ENCODE results near the gene SLAMF6. TPM values are rescaled to one million over a fixed set of nuclear protein-coding genes. Genes with fewer than 3 reads are reported as not detected.

The SLAMF6 gene
- total and polyA plus RNA-seq, 4 donors, result 0.10 to 0.14 (median 0.11) TPM; not detected in 1

GRCh38 chr1:160460214-160460642 lies 62.8 kb downstream of the SLAMF6 start:
- no peaks in the 10 kb centered on the region for H3K4me1 ChIP-seq (ENCODE audit: control insufficient read depth, insufficient read depth, low read length)
- no CpG with 5 or more reads among the region's 5 CpGs for WGBS (ENCODE audit: insufficient coverage)
- H3K36me3 ChIP-seq (ENCODE audit: control insufficient read depth, insufficient read depth, low read length), result no peaks in the 10 kb centered on the region
- no peak for DNase-seq (ENCODE audit: low read depth in 4 of 6, low spot score in 6 of 6)
- H3K27me3 ChIP-seq (ENCODE audit: control insufficient read depth, insufficient read depth, low read length), result no peaks in the 10 kb centered on the region
- H3K4me3 ChIP-seq (ENCODE audit: low read depth, low read length), result no peak overlapping the region
- H3K9me3 ChIP-seq (ENCODE audit: control insufficient read depth, insufficient read depth, low read length), result no peaks in the 10 kb centered on the region
- no peak overlapping the region for H3K27ac ChIP-seq (ENCODE audit: low read depth, low read length)

GRCh38 chr1:160459687-160460086 lies 63.4 kb downstream of the SLAMF6 start:
- no CpG with 5 or more reads among the region's 2 CpGs for WGBS (ENCODE audit: insufficient coverage)
- H3K4me3 ChIP-seq (ENCODE audit: low read depth, low read length), result no peak overlapping the region
- no peak overlapping the region for H3K27ac ChIP-seq (ENCODE audit: low read depth, low read length)
- no peaks in the 10 kb centered on the region for H3K9me3 ChIP-seq (ENCODE audit: control insufficient read depth, insufficient read depth, low read length)
- no peaks in the 10 kb centered on the region for H3K36me3 ChIP-seq (ENCODE audit: control insufficient read depth, insufficient read depth, low read length)
- no peak for DNase-seq (ENCODE audit: low read depth in 4 of 6, low spot score in 6 of 6)
- no peaks in the 10 kb centered on the region for H3K27me3 ChIP-seq (ENCODE audit: control insufficient read depth, insufficient read depth, low read length)
- no peaks in the 10 kb centered on the region for H3K4me1 ChIP-seq (ENCODE audit: control insufficient read depth, insufficient read depth, low read length)

DNA sequence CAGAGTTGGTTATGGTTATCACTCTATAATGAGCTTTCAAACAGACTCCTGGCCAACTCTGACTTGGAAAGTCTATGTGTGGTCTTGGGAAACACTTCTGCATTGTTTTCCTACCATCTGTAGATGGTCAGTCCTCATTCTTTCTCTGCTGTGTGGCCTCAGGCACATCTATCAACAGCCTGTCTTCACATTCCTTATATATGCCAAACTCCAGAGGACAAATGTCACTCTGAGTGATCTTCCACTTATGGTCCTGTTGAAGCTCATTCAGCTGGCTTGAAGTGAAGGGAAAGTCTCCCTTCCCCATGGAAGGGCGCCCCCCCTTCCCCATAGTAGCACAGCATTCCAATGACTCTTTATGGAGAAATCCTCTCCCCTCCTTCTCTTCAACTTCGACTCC lies 64.0 kb downstream of the SLAMF6 start:
- Histone ChIP-seq H3K4me3 (ENCODE audit: low read depth, low read length) (no peak overlapping the region), H3K9me3 (ENCODE audit: control insufficient read depth, insufficient read depth, low read length) (no peaks in the 10 kb centered on the region), H3K4me1 (ENCODE audit: control insufficient read depth, insufficient read depth, low read length) (no peaks in the 10 kb centered on the region), H3K27ac (ENCODE audit: low read depth, low read length) (no peak overlapping the region), H3K27me3 (ENCODE audit: control insufficient read depth, insufficient read depth, low read length) (no peaks in the 10 kb centered on the region), H3K36me3 (ENCODE audit: control insufficient read depth, insufficient read depth, low read length) (no peaks in the 10 kb centered on the region)
- no peak for DNase-seq (ENCODE audit: low read depth in 4 of 6, low spot score in 6 of 6)
- no CpG with 5 or more reads among the region's 2 CpGs for WGBS (ENCODE audit: insufficient coverage)

- Histone ChIP-seq H3K27ac (ENCODE audit: low read depth, low read length) (no peak overlapping the region), H3K27me3 (ENCODE audit: control insufficient read depth, insufficient read depth, low read length) (no peaks in the 10 kb centered on the region), H3K36me3 (ENCODE audit: control insufficient read depth, insufficient read depth, low read length) (no peaks in the 10 kb centered on the region), H3K9me3 (ENCODE audit: control insufficient read depth, insufficient read depth, low read length) (no peaks in the 10 kb centered on the region), H3K4me3 (ENCODE audit: low read depth, low read length) (no peak overlapping the region), H3K4me1 (ENCODE audit: control insufficient read depth, insufficient read depth, low read length) (no peaks in the 10 kb centered on the region)
- no peak for DNase-seq (ENCODE audit: low read depth in 4 of 6, low spot score in 6 of 6)
- WGBS (ENCODE audit: insufficient coverage), result no CpG with 5 or more reads among the region's 1 CpG
Observed at GRCh38 chr1:160455153-160455517, 67.9 kb downstream of the SLAMF6 start.

DNA sequence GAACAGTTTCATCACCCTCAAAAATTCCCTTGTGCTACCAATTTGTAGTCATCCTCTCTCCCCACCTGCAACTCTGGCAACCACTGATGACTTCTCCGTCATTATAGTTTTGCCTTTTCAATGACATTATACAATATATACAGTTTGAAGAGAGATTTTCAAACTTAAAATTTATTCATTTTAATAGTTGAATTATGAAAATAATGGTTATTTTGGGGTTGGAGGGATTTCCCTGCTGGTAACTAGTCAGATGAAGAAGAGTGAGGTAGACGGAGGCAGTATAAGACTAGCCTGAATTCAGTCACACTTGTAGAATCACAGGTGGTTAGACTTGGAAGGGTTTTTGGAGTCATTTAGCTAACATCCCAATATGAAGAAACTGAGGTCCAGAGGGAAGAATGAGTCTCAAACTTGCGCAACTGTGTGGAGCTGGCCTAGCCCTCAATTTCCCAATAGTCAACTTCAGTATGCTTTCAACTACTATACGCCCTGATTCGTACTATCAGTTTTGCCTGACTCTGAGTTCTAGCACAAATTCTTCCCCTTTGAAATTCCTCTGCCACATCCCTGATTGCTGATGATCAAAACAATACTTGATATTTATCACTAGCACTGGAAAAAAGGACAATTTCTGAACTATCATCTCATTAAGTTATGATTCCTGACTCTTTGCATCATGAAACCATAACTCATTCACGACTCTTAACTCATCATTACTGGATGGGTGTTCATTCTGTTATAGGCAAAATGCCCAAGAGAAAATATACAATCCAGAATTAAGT lies 68.5 kb downstream of the SLAMF6 start:
- Histone ChIP-seq H3K36me3 (ENCODE audit: control insufficient read depth, insufficient read depth, low read length) (no peaks in the 10 kb centered on the region), H3K27ac (ENCODE audit: low read depth, low read length) (no peak overlapping the region), H3K4me3 (ENCODE audit: low read depth, low read length) (no peak overlapping the region), H3K9me3 (ENCODE audit: control insufficient read depth, insufficient read depth, low read length) (no peaks in the 10 kb centered on the region), H3K27me3 (ENCODE audit: control insufficient read depth, insufficient read depth, low read length) (no peaks in the 10 kb centered on the region), H3K4me1 (ENCODE audit: control insufficient read depth, insufficient read depth, low read length) (no peaks in the 10 kb centered on the region)
- no peak for DNase-seq (ENCODE audit: low read depth in 4 of 6, low spot score in 6 of 6)
- 93% methylated on average over 4 of the region's 6 CpGs for WGBS (ENCODE audit: insufficient coverage)

GRCh38 chr1:160453443-160453842 lies 69.6 kb downstream of the SLAMF6 start:
- Histone ChIP-seq H3K27ac (ENCODE audit: low read depth, low read length) (no peak overlapping the region), H3K36me3 (ENCODE audit: control insufficient read depth, insufficient read depth, low read length) (no peaks in the 10 kb centered on the region), H3K4me1 (ENCODE audit: control insufficient read depth, insufficient read depth, low read length) (no peaks in the 10 kb centered on the region), H3K9me3 (ENCODE audit: control insufficient read depth, insufficient read depth, low read length) (no peaks in the 10 kb centered on the region), H3K4me3 (ENCODE audit: low read depth, low read length) (no peak overlapping the region), H3K27me3 (ENCODE audit: control insufficient read depth, insufficient read depth, low read length) (no peaks in the 10 kb centered on the region)
- no peak for DNase-seq (ENCODE audit: low read depth in 4 of 6, low spot score in 6 of 6)
- 91% methylated on average over 4 of the region's 7 CpGs for WGBS (ENCODE audit: insufficient coverage)

- no CpG with 5 or more reads among the region's 1 CpG for WGBS (ENCODE audit: insufficient coverage)
- Histone ChIP-seq H3K36me3 (ENCODE audit: control insufficient read depth, insufficient read depth, low read length) (no peaks in the 10 kb centered on the region), H3K9me3 (ENCODE audit: control insufficient read depth, insufficient read depth, low read length) (no peaks in the 10 kb centered on the region), H3K27ac (ENCODE audit: low read depth, low read length) (no peak overlapping the region), H3K4me3 (ENCODE audit: low read depth, low read length) (no peak overlapping the region), H3K27me3 (ENCODE audit: control insufficient read depth, insufficient read depth, low read length) (no peaks in the 10 kb centered on the region), H3K4me1 (ENCODE audit: control insufficient read depth, insufficient read depth, low read length) (no peaks in the 10 kb centered on the region)
- no peak for DNase-seq (ENCODE audit: low read depth in 4 of 6, low spot score in 6 of 6)
Observed at GRCh38 chr1:160451859-160452232, 71.2 kb downstream of the SLAMF6 start.

- Histone ChIP-seq H3K4me1 (ENCODE audit: control insufficient read depth, insufficient read depth, low read length) (no peaks in the 10 kb centered on the region), H3K27me3 (ENCODE audit: control insufficient read depth, insufficient read depth, low read length) (no peaks in the 10 kb centered on the region), H3K27ac (ENCODE audit: low read depth, low read length) (no peak overlapping the region), H3K36me3 (ENCODE audit: control insufficient read depth, insufficient read depth, low read length) (no peaks in the 10 kb centered on the region), H3K4me3 (ENCODE audit: low read depth, low read length) (no peak overlapping the region), H3K9me3 (ENCODE audit: control insufficient read depth, insufficient read depth, low read length) (no peaks in the 10 kb centered on the region)
- DNase-seq (ENCODE audit: low read depth in 4 of 6, low spot score in 6 of 6), result no peak
- 93% methylated on average over 2 of the region's 7 CpGs for WGBS (ENCODE audit: insufficient coverage)
Observed at GRCh38 chr1:160451119-160451858, 71.8 kb downstream of the SLAMF6 start.

DNA sequence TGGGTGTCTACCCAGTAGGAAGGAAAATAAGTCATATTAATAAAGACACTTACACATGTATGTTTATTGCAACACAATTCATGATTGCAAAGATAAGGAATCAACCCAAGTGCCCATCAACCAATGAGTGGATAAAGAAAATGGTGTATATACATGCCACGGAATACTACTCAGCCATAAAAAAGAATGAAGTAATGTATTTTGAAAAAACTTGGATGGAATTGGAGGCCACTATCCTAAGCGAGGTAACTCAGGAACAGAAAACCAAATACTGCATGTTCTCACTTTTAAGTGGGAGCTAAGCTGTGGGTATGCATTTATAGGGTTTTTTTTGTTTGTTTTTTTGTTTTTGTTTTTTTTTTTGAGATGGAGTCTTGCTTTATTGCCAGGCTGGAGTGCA lies 73.6 kb downstream of the SLAMF6 start:
- DNase-seq (ENCODE audit: low read depth in 4 of 6, low spot score in 6 of 6), result no peak
- no peaks in the 10 kb centered on the region for H3K9me3 ChIP-seq (ENCODE audit: control insufficient read depth, insufficient read depth, low read length)
- no peaks in the 10 kb centered on the region for H3K36me3 ChIP-seq (ENCODE audit: control insufficient read depth, insufficient read depth, low read length)
- no peaks in the 10 kb centered on the region for H3K4me1 ChIP-seq (ENCODE audit: control insufficient read depth, insufficient read depth, low read length)
- no peaks in the 10 kb centered on the region for H3K27me3 ChIP-seq (ENCODE audit: control insufficient read depth, insufficient read depth, low read length)
- H3K27ac ChIP-seq (ENCODE audit: low read depth, low read length), result no peak overlapping the region
- H3K4me3 ChIP-seq (ENCODE audit: low read depth, low read length), result no peak overlapping the region
- no CpG with 5 or more reads among the region's 2 CpGs for WGBS (ENCODE audit: insufficient coverage)

All from spinal cord (tissue), 10 donors.